ENCODE results near the gene MACC1. TPM values are rescaled to one million over a fixed set of nuclear protein-coding genes. Genes with fewer than 3 reads are reported as not detected.

The MACC1 gene
- not detected for total RNA-seq

DNA sequence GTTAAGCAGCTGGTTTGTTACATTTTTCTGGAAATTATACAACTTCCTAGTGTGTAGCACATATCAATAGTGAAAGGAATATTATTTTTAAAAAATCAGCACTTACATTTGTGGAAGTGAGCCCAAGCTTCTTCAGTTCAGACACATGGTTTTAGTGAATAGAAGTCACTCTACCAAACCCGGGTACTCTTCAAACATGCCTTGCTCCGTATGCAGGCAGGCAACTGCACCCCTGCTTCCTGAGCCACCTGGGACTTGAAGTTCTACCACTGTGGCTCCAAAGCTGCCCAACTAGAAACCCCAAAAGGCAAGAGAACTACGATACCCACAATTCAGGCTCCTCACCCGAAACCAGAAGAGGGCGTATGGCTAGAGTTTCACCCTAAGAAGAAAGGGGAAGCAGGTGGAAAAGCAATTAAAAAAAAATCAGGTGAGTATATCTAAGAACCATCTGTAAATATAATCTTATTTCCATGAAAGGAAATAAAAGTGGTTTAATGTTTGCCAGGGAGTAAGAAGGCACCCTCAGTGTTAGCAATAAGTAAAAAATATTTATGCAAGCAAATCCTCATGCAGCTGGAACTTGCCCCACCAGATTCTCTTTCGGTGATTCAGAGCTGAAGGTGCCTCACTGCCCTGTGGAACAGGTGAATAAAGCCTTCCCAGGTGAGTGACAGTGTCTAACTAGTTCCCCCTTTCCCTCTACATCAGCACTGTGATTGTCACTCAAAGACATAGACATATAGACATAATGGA is at the start of gene MACC1:
Gene MACC1, minus strand, starts transcription at position 192 of the 756 bp plus-strand sequence. CDS start 55,522 bp downstream, outside the sequence.
- DNase-seq, result no peak

GRCh38 chr7:20264623-20265022 is 47.4 kb upstream of the MACC1 start:
- no peak for DNase-seq

GRCh38 chr7:20260223-20260622 is 43.0 kb upstream of the MACC1 start:
- DNase-seq, result no peak

DNA sequence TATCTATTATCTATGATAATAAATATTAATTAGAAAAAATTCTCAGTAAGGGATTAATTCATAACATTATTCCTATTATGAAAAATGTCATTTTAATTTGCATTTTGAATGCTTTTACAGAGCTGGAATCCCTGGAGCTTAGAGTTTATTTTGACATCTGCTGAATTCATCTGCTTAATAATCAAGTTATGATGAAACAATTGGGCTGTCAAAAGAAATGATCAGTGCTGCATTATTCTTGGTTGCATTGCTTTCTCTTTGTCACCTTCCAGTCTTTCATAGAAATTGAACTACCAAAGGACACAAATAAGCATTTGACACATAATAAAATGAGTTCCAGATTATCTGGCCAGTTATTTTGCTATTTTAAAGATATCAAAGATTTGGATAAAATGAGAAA is 40.0 kb upstream of the MACC1 start:
- DNase-seq, result no peak

DNA sequence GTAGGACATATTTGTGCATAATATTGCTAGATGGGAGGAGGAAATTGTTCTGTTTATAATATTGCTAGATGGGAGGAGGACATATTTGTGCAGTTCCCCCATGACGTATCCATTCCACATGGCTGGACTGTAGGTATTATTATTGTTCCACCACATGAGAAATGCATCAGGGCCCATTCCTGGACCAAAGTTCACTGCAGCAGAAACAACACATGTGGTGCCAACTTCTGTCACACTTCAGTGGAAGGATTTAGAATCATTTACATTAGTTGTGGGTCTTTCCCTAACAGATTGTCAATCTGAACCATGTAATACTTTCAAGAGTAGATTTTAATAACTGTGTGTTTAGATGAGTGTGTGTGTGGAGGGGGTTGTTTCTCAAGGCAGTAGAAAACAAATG is 32.7 kb upstream of the MACC1 start:
- no peak for DNase-seq

GRCh38 chr7:20249376-20249775 is 32.2 kb upstream of the MACC1 start:
- no peak for DNase-seq

- DNase-seq, result no peak
Observed at GRCh38 chr7:20246236-20246635, 29.1 kb upstream of the MACC1 start.

GRCh38 chr7:20244334-20245120 is 27.3 kb upstream of the MACC1 start:
- DNase-seq, result no peak

DNA sequence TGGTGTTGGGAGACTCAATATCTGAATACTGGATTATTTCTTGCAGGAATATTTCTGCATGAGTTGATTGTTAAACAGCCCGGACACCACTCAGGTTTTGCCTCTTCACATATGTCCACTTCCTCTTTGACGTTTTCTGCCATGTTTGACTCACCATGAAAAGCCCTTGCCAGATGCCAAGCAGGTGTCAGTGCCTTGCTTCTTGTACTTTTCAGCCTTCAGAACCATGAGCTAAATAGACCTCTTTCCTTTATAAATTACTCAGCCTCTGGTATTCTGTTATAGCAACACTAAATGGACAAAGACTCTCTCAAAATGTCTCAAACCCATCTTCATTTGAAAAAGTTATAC is 24.7 kb upstream of the MACC1 start:
- DNase-seq, result no peak

- DNase-seq, result no peak
Observed at GRCh38 chr7:20241194-20241910, 24.2 kb upstream of the MACC1 start.

DNA sequence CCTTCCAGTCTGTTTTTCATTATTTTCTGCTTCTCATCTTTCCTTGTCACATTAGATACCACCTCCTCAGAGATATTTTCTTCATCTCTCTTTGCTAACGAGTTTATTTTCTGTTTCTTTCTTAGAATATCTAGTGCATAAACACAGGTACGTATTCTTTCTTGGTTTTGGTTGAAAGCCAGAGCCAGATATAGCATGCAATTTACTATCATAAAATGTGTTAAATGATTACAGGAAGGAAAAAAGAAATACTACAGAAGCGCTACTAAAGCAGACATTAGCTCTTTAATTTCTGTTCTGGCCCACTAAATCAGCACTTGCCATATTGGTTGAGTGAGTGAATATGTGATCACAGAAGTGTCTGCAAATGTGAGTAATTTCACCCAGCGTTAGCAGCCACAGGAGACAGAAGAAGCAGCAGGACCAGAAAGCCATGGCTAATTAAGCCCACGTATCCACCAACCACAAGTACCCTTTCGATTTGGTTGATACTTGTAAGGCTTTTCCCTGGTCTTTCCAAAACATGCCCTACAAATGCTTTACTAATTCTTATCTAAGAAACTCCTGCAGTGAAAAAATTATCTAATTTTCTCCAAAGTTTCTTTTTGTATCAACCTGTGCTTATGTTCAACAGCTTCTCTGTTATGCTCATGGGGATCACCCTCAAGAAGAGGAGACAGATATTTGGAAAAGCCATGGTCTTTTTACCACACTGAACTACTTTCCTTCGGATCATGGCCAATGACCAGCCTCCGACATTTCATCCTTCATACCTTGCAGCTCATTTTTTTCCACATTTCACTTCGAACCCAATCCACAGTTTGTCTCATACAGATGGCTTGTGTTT is 23.1 kb upstream of the MACC1 start:
- DNase-seq, result no peak

GRCh38 chr7:20238754-20239324 is 21.7 kb upstream of the MACC1 start:
- DNase-seq, result no peak

- no peak for DNase-seq
Observed at GRCh38 chr7:20238194-20238753, 21.1 kb upstream of the MACC1 start.

GRCh38 chr7:20237464-20238193 is 20.4 kb upstream of the MACC1 start:
- DNase-seq, result no peak

DNA sequence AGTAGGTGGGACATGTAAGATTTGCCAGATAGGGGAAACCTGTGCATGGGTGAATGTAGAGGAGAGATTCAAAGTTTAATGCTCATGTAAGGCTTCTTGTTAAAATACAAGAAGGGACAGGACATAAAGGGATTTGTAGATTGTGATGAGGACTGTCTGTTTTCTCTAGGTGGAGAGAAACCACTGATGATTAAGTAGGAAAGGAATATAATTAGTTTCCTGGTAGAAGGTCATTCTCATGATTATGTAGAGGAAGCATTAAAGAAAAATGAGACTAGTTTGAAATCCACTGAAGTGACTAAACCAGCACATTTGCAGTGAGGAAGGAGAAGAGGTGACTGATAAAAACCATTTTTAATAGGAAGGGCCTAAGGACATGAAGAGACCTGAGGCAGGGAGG is 19.6 kb upstream of the MACC1 start:
- DNase-seq, result no peak

- no peak for DNase-seq
Observed at GRCh38 chr7:20236043-20236442, 18.9 kb upstream of the MACC1 start.

DNA sequence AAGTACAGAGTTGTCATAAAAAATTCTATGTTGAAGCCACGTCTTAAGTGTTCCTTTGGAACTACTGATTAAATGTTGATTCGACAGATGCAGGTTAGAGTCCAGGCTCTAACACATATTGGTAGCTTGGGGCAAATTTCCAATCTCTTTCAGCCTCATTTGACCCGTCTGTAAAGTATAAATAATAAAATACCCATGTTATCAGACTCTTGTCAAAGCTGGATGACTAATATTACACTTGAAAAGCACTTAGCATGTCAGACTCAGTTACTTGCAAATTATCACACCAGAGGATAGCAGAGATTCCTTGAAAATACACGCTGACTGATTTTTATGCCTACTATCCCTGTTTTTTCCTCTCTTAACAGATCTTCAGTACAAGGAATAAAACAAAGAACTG is 18.1 kb upstream of the MACC1 start:
- DNase-seq, result no peak

- no peak for DNase-seq
Observed at GRCh38 chr7:20233362-20233761, 16.2 kb upstream of the MACC1 start.

DNA sequence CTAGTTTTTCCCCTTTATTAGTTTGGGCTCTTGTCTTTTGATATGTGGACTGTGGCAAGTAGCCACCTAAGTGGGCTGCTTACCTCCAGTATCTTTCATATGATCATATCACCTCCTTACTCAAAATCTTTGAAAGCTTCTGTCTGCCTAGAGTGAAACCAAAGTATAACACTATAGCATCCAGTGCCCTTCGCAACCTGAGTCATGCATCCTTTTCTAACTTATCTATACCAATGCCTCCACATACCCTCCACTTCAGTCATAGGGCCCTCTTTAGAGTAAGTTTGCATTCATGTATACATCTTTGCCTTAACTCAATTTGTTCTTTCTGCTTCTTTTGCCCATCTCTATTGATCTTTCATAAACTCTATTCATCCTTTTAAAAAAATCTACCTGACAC is 15.7 kb upstream of the MACC1 start:
- DNase-seq, result no peak

DNA sequence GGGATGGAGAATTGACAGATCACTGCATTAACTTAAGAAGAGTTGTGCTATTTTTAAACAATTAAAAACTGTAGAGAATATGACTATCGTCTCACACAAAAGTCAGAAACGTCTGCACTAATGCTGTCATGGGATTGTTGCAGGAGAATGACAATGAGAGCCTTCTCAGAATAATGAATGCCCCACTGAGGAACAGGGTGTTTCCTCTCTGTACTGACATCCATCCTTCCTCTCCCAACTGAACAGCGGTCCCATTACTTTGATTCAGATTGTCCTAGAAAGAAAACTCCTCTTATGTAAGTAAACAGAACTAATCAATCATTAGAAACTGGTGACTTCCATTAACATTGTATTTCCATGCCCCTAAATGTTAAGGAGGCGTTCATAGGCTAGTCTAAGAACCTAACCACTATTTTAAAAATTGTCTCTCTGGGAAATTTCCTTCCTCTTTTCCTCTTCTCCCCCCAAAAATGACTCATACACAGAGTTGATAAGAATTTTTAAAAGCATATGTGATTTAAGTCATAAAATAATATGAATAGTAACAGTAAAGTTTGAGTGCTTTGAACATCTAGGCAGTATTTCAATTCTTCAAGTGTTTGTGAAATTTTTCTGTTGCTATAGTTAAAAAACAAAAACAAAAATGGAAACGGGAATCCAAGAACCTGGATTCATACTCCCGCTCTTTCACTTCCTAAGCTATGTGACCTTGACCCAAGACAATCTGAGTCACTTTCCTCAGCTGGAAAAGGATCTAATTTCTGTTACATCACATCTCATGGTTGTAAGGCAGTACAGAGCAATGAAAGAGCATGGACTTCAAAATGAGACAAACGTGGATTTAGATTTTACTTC is 12.7 kb upstream of the MACC1 start:
- no peak for DNase-seq
